SU-DHL-6 (cell line): ENCODE results near the gene RAD51B.

Experiments
- CTCF ChIP-seq: fragments of 200-600 bp; sonication (generic); IDR thresholded peaks from one replicate; pipeline ENCODE4 v1.5.1; 2017; ENCODE audit warnings: antibody characterized with exemption, mild to moderate bottlenecking, low read length, moderate library complexity; ENCODE audit not compliant: insufficient read depth, poor library complexity, severe bottlenecking
- EZH2phosphoT487 ChIP-seq: fragments of 200-600 bp; sonication (generic), shearing (Covaris generic); conservative IDR thresholded peaks from 2 replicates; pipeline ENCODE4 v1.6.1; 2018; ENCODE audit warnings: mild to moderate bottlenecking, antibody characterized with exemption, low read length, moderate library complexity, mixed read lengths

- TF ChIP-seq CTCF (no peak), EZH2phosphoT487 (no peak)
Measured at GRCh38 chr14:68182492-68182891, 362.9 kb downstream of the RAD51B start.
